Mesenteric fat pad (tissue), 1 donor: ENCODE measurements around the gene TOM1L1. TPM values are rescaled to one million over a fixed set of nuclear protein-coding genes. Genes with fewer than 3 reads are reported as not detected.
"Not testable (repeated sequence)": the region's sequence is repeated elsewhere in the genome, so short reads cannot be mapped to it uniquely, and the experiment has no call there.

Experiments used
- DNase-seq: peaks from one replicate; pipeline ENCODE4 v3.0.0-alpha.2; 2020; ENCODE audit warnings: low spot score
- long read RNA-seq: library from polyadenylated mRNA; unstranded; transcript quantifications from one replicate; pipeline ENCODE4 v2.0.0, GENCODE V29; 2020
- total RNA-seq: library from RNA; stranded (reverse); fragmentation: NEBNext Ultra II Directional; extraction: Animal tissue kit (Norgen Biotek cat#: 25700); gene quantifications from one replicate; pipeline ENCODE4 v1.2.1, GENCODE V29; 2021
- donor health status: DM: yes; HTN: yes; CAD: no.

Gene TOM1L1
- 16.4 TPM for total RNA-seq
- long read RNA-seq, transcript TOM1L1-221 (16 exons, 2,507 nt), result major isoform, 6 of 25 reads
- long read RNA-seq, partial matches to known transcripts, result 2 of 25 reads
- long read RNA-seq, other reads (novel, unspliced or antisense), result 12 of 25 reads

- DNase-seq, result no peak
These were observed at the start of gene TOM1L1 for GRCh38 chr17:54900457-54901229. TOM1L1 (plus strand) TSS chr17:54900852; CDS start chr17:54900866, 14 bp downstream.

GRCh38 chr17:54859187-54859586 is 41.5 kb upstream of the TOM1L1 start:
- no peak for DNase-seq

- no peak for DNase-seq
These were observed 39.8 kb upstream of the TOM1L1 start for GRCh38 chr17:54860617-54861470.

GRCh38 chr17:54861471-54861983 is 39.1 kb upstream of the TOM1L1 start:
- DNase-seq, result no peak

- DNase-seq, result no peak
These were observed 37.5 kb upstream of the TOM1L1 start for GRCh38 chr17:54863176-54863575.

GRCh38 chr17:54864070-54864469 is 36.6 kb upstream of the TOM1L1 start:
- DNase-seq, result no peak

- no peak for DNase-seq
These were observed 35.9 kb upstream of the TOM1L1 start for GRCh38 chr17:54864636-54865356.

- no peak for DNase-seq
These were observed 33.0 kb upstream of the TOM1L1 start for GRCh38 chr17:54867634-54868033.

- no peak for DNase-seq
These were observed 29.9 kb upstream of the TOM1L1 start for GRCh38 chr17:54870671-54871175.

- DNase-seq, result not testable (repeated sequence)
These were observed 24.7 kb upstream of the TOM1L1 start for GRCh38 chr17:54875906-54876305.

- no peak for DNase-seq
These were observed 23.9 kb upstream of the TOM1L1 start for GRCh38 chr17:54876656-54877195.

GRCh38 chr17:54881255-54881972 is 19.2 kb upstream of the TOM1L1 start:
- no peak for DNase-seq

GRCh38 chr17:54882371-54882770 is 18.3 kb upstream of the TOM1L1 start:
- no peak for DNase-seq

- no peak for DNase-seq
These were observed 17.7 kb upstream of the TOM1L1 start for GRCh38 chr17:54882950-54883349.

- DNase-seq, result no peak
These were observed 16.7 kb upstream of the TOM1L1 start for GRCh38 chr17:54883939-54884338.

GRCh38 chr17:54887787-54888186 is 12.9 kb upstream of the TOM1L1 start:
- DNase-seq, result no peak

GRCh38 chr17:54888254-54888653 is 12.4 kb upstream of the TOM1L1 start:
- no peak for DNase-seq

- DNase-seq, result no peak
These were observed 11.7 kb upstream of the TOM1L1 start for GRCh38 chr17:54888981-54889380.

GRCh38 chr17:54891176-54891821 is 9.4 kb upstream of the TOM1L1 start:
- no peak for DNase-seq

GRCh38 chr17:54892360-54892759 is 8.3 kb upstream of the TOM1L1 start:
- DNase-seq, result no peak
